Measurements from ENCODE around the gene MAL. TPM values are rescaled to one million over a fixed set of nuclear protein-coding genes. Genes with fewer than 3 reads are reported as not detected.
"Not testable (repeated sequence)": the region's sequence is repeated elsewhere in the genome, so short reads cannot be mapped to it uniquely, and the experiment has no call there.

Gene MAL
- total RNA-seq, 1 donor from 2014 or later = not detected

GRCh38 chr2:95086017-95086416 lies 60.5 kb downstream of the MAL start:
- Mint-ChIP-seq H3K27me3 (ENCODE audit: unreplicated experiment) (peaks cover 2% of the 10 kb centered on the region), H3K27ac (ENCODE audit: unreplicated experiment) (no peak overlapping the region), H3K4me3 (ENCODE audit: unreplicated experiment) (no peak overlapping the region), H3K36me3 (ENCODE audit: unreplicated experiment) (peaks cover 50% of the 10 kb centered on the region), H3K9me3 (ENCODE audit: unreplicated experiment) (peaks cover 13% of the 10 kb centered on the region), H3K4me1 (ENCODE audit: unreplicated experiment) (no peaks in the 10 kb centered on the region)
- TF ChIP-seq CTCF (IDR thresholded peaks at IDR 0.05) = no peak
- DNase-seq (ENCODE audit: extremely low spot score, unreplicated experiment) = no peak

GRCh38 chr2:95087379-95087778 lies 61.9 kb downstream of the MAL start:
- peaks cover 62% of the 10 kb centered on the region for H3K36me3 Mint-ChIP-seq (ENCODE audit: unreplicated experiment)
- H3K27ac Mint-ChIP-seq (ENCODE audit: unreplicated experiment) = no peak overlapping the region
- TF ChIP-seq CTCF (IDR thresholded peaks at IDR 0.05) = no peak
- peaks cover 13% of the 10 kb centered on the region for H3K9me3 Mint-ChIP-seq (ENCODE audit: unreplicated experiment)
- H3K4me3 Mint-ChIP-seq (ENCODE audit: unreplicated experiment) = no peak overlapping the region
- peaks cover 2% of the 10 kb centered on the region for H3K27me3 Mint-ChIP-seq (ENCODE audit: unreplicated experiment)
- no peak for DNase-seq (ENCODE audit: extremely low spot score, unreplicated experiment)
- no peaks in the 10 kb centered on the region for H3K4me1 Mint-ChIP-seq (ENCODE audit: unreplicated experiment)

GRCh38 chr2:95091885-95092555 lies 66.5 kb downstream of the MAL start:
- no peaks in the 10 kb centered on the region for H3K4me1 Mint-ChIP-seq (ENCODE audit: unreplicated experiment)
- no peak overlapping the region for H3K4me3 Mint-ChIP-seq (ENCODE audit: unreplicated experiment)
- H3K36me3 Mint-ChIP-seq (ENCODE audit: unreplicated experiment) = peaks cover 78% of the 10 kb centered on the region
- H3K9me3 Mint-ChIP-seq (ENCODE audit: unreplicated experiment) = peaks cover 10% of the 10 kb centered on the region
- H3K27ac Mint-ChIP-seq (ENCODE audit: unreplicated experiment) = no peak overlapping the region
- DNase-seq (ENCODE audit: extremely low spot score, unreplicated experiment) = no peak
- no peak for TF ChIP-seq CTCF (IDR thresholded peaks at IDR 0.05)
- H3K27me3 Mint-ChIP-seq (ENCODE audit: unreplicated experiment) = no peaks in the 10 kb centered on the region

- not testable (repeated sequence) for DNase-seq (ENCODE audit: extremely low spot score, unreplicated experiment); H3K4me1 Mint-ChIP-seq (ENCODE audit: unreplicated experiment); H3K9me3 Mint-ChIP-seq (ENCODE audit: unreplicated experiment)
Measured at GRCh38 chr2:95098273-95098672, 72.8 kb downstream of the MAL start.

GRCh38 chr2:95099910-95100309 lies 74.4 kb downstream of the MAL start:
- DNase-seq (ENCODE audit: extremely low spot score, unreplicated experiment) = no peak
- TF ChIP-seq CTCF (IDR thresholded peaks at IDR 0.05) = no peak
- peaks cover 72% of the 10 kb centered on the region for H3K36me3 Mint-ChIP-seq (ENCODE audit: unreplicated experiment)
- no peak overlapping the region for H3K27ac Mint-ChIP-seq (ENCODE audit: unreplicated experiment)
- no peaks in the 10 kb centered on the region for H3K4me1 Mint-ChIP-seq (ENCODE audit: unreplicated experiment)
- H3K4me3 Mint-ChIP-seq (ENCODE audit: unreplicated experiment) = no peak overlapping the region
- peaks cover under 1% of the 10 kb centered on the region for H3K9me3 Mint-ChIP-seq (ENCODE audit: unreplicated experiment)
- no peaks in the 10 kb centered on the region for H3K27me3 Mint-ChIP-seq (ENCODE audit: unreplicated experiment)

More at GRCh38 chr2:95098273-95098672, 72.8 kb downstream of the MAL start:
- H3K4me3 Mint-ChIP-seq (ENCODE audit: unreplicated experiment); H3K27me3 Mint-ChIP-seq (ENCODE audit: unreplicated experiment); H3K27ac Mint-ChIP-seq (ENCODE audit: unreplicated experiment): not testable (repeated sequence)
- H3K36me3 Mint-ChIP-seq (ENCODE audit: unreplicated experiment) = peaks cover 80% of the 10 kb centered on the region

Other genes with a start within 250 kb of the MAL start
- not detected in 2 replicates for gene TEKT4, start 154.3 kb upstream of the MAL start, total RNA-seq
- gene MRPS5, start 96.1 kb downstream of the MAL start, total RNA-seq = 43.3 and 44.8 TPM in 2 replicates
- gene ZNF514, start 134.1 kb downstream of the MAL start, total RNA-seq = 14.3 and 19.0 TPM in 2 replicates
- 5.5 and 5.8 TPM in 2 replicates for gene ZNF2, start 140.1 kb downstream of the MAL start, total RNA-seq
- 7.0 and 7.6 TPM in 2 replicates for gene ZNF892, start 181.8 kb downstream of the MAL start, total RNA-seq
- 1.3 and 1.6 TPM in 2 replicates for gene PROM2, start 248.7 kb downstream of the MAL start, total RNA-seq

All from osteocyte (in vitro differentiated cells).